Measurements from ENCODE around the gene CLEC20A.

The CLEC20A gene

GRCh38 chr1:178465011-178465410 is 31.8 kb downstream of the CLEC20A start:
- TF ChIP-seq FOXP2 (optimal IDR thresholded peaks at IDR 0.05; ENCODE audit: borderline replicate concordance, extremely low read depth, extremely low read length, insufficient read depth) (no peak), TAF1 (IDR thresholded peaks at IDR 0.05; ENCODE audit: borderline replicate concordance, insufficient read depth, low read length) (no peak), SIN3A (IDR thresholded peaks at IDR 0.05; ENCODE audit: borderline replicate concordance, insufficient read depth, low read length) (no peak), REST (IDR thresholded peaks at IDR 0.05; ENCODE audit: insufficient read depth in 1 of 2, low read depth in 2 of 2, low read length in 2 of 2) (no peak), POLR2AphosphoS5 (IDR thresholded peaks at IDR 0.05; ENCODE audit: low read depth, low read length) (no peak)

DNA sequence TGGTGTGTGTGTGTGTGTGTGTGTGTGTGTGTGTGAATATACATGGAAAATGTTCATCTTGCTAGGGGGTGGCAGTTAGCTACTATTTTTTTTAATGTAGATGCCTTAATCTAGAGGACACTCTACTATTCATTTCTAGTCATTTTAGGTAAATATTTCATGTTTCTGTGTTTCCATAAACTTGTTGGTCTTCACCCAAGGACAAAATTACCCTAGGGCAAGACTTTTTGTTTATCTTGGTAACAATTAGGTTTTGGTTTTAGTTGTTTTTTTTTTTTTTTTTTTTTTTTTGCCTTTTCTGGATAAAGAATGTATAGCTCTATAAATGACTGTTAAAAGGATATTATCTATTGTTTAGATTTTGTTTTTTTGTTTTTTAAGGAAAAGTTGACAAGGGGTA is 32.2 kb downstream of the CLEC20A start:
- no peak for TF ChIP-seq FOXP2 (optimal IDR thresholded peaks at IDR 0.05; ENCODE audit: borderline replicate concordance, extremely low read depth, extremely low read length, insufficient read depth)
- TF ChIP-seq TAF1 (IDR thresholded peaks at IDR 0.05; ENCODE audit: borderline replicate concordance, insufficient read depth, low read length): no peak
- no peak for TF ChIP-seq SIN3A (IDR thresholded peaks at IDR 0.05; ENCODE audit: borderline replicate concordance, insufficient read depth, low read length)

- TF ChIP-seq FOXP2 (optimal IDR thresholded peaks at IDR 0.05; ENCODE audit: borderline replicate concordance, extremely low read depth, extremely low read length, insufficient read depth) (no peak), REST (IDR thresholded peaks at IDR 0.05; ENCODE audit: insufficient read depth in 1 of 2, low read depth in 2 of 2, low read length in 2 of 2) (no peak), POLR2AphosphoS5 (IDR thresholded peaks at IDR 0.05; ENCODE audit: low read depth, low read length) (no peak), TAF1 (IDR thresholded peaks at IDR 0.05; ENCODE audit: borderline replicate concordance, insufficient read depth, low read length) (no peak), SIN3A (IDR thresholded peaks at IDR 0.05; ENCODE audit: borderline replicate concordance, insufficient read depth, low read length) (no peak)
Measured at GRCh38 chr1:178464141-178464540, 32.6 kb downstream of the CLEC20A start.

- no peak for TF ChIP-seq TAF1 (IDR thresholded peaks at IDR 0.05; ENCODE audit: borderline replicate concordance, insufficient read depth, low read length)
- no peak for TF ChIP-seq SIN3A (IDR thresholded peaks at IDR 0.05; ENCODE audit: borderline replicate concordance, insufficient read depth, low read length)
- no peak for TF ChIP-seq FOXP2 (optimal IDR thresholded peaks at IDR 0.05; ENCODE audit: borderline replicate concordance, extremely low read depth, extremely low read length, insufficient read depth)
- no peak for TF ChIP-seq REST (IDR thresholded peaks at IDR 0.05; ENCODE audit: insufficient read depth in 1 of 2, low read depth in 2 of 2, low read length in 2 of 2)
- no peak for TF ChIP-seq POLR2AphosphoS5 (IDR thresholded peaks at IDR 0.05; ENCODE audit: low read depth, low read length)
Measured at GRCh38 chr1:178461701-178462100, 35.1 kb downstream of the CLEC20A start.

DNA sequence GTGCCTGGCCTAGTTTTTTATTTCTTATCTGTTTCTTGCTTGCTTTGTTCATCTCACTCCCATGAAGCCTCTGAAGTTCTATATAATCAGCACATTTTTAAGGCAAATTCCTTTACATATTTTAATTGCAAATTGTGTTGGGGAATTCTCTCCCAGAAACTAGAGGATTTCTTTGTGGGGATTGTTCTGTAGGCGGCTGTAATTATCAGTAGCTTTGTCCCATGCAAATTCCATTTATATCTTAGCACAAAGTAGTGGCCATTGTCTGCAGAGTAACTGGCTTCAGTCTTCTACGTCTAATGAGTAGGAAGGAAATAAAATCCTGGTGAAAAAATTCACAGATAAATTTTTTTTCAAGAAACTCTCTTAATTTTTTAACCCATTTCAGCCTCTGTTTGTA is 35.7 kb downstream of the CLEC20A start:
- no peak for TF ChIP-seq FOXP2 (optimal IDR thresholded peaks at IDR 0.05; ENCODE audit: borderline replicate concordance, extremely low read depth, extremely low read length, insufficient read depth)
- TF ChIP-seq REST (IDR thresholded peaks at IDR 0.05; ENCODE audit: insufficient read depth in 1 of 2, low read depth in 2 of 2, low read length in 2 of 2): no peak
- TF ChIP-seq TAF1 (IDR thresholded peaks at IDR 0.05; ENCODE audit: borderline replicate concordance, insufficient read depth, low read length): no peak
- TF ChIP-seq POLR2AphosphoS5 (IDR thresholded peaks at IDR 0.05; ENCODE audit: low read depth, low read length): no peak
- TF ChIP-seq SIN3A (IDR thresholded peaks at IDR 0.05; ENCODE audit: borderline replicate concordance, insufficient read depth, low read length): no peak

Data from PFSK-1 (cell line).